SK-N-MC (cell line): ENCODE results near the gene PPIAL4G.
"Not testable (repeated sequence)": the region's sequence is repeated elsewhere in the genome, so short reads cannot be mapped to it uniquely, and the experiment has no call there.

Source experiments
- EZH2 ChIP-seq: fragments of 200-600 bp; sonication (generic); IDR thresholded peaks from one replicate; pipeline ENCODE4 v1.6.1; 2017; ENCODE audit warnings: antibody characterized with exemption
- FOXP2 ChIP-seq: optimal IDR thresholded peaks from 2 replicates; pipeline ENCODE3; 2011; ENCODE audit warnings: mild to moderate bottlenecking, moderate library complexity; ENCODE audit not compliant: insufficient read depth; ENCODE audit errors: extremely low read length, control extremely low read depth
- POLR2AphosphoS5 ChIP-seq: IDR thresholded peaks from 2 replicates; pipeline ENCODE4 v1.6.1; 2012; ENCODE audit warnings: mild to moderate bottlenecking, low read depth, low read length, borderline replicate concordance

DNA sequence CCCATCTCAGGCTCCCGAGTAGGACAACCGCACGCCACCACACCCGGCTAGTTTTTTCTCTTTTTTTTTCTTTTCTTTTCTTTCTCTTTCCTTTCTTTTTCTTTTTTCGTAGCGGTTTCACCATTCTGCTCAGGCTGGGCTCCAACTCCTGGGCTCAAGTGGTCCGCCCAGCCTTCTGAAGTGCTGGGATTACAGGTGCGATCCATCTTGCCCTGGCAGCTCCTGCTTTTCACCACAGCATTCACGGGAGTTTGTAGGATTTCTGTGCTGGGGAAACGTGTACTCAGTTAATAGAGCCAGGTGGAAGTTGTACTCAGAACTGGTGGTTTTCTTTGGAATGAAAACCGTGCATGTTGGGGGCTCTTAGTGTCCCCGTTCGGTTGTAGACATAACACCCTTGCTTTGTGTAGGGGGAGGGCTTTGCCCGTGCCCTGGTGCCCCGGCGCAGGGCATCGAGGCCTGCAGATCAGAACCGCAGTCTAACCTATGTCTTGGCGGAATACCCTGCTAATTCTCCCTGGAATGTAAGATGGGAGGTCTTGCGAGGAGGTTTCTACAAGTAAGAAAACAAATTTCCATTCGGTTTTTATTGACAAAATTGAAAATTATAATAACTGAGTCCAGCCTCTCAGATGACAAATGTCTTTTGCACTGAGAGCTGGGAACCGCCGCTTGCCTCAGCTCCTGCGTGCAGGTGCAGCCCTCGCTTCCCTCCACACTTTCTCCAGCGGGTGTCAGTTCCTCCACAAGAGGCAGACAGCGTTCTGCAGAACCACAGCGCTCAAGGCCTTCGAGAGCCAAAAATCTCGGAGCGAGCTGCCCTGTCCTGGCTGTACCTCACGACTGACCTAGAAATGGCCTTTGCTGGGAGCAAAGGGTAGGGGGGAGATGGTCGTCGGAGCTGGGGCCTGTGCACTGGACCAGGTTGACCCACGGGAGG lies 40.4 kb upstream of the PPIAL4G start:
- not testable (repeated sequence) for TF ChIP-seq POLR2AphosphoS5, EZH2, FOXP2
